Parathyroid adenoma (tissue), 2 donors: ENCODE measurements around the gene SCGB1D4.
A peak's percentile ranks its signal among the peaks of the same experiment; 100 is the strongest.

Source experiments
- H2AFZ ChIP-seq: fragments of 300-600 bp; sonication (generic); one replicate; pipeline ENCODE4 v1.7.0; 2017; ENCODE audit warnings: antibody characterized with exemption, mild to moderate bottlenecking
- H3K27ac ChIP-seq: fragments of 300-600 bp; sonication (generic); one replicate; pipeline ENCODE4 v1.7.0; 2017
- H3K27me3 ChIP-seq: fragments of 300-600 bp; sonication (generic); one replicate; pipeline ENCODE4 v1.7.0; 2017; ENCODE audit warnings: low read length; ENCODE audit not compliant: control insufficient read depth, insufficient read depth
- H3K36me3 ChIP-seq: fragments of 300-600 bp; sonication (generic); one replicate; pipeline ENCODE4 v1.7.0; 2017; ENCODE audit warnings: low read length; ENCODE audit not compliant: control insufficient read depth, insufficient read depth
- H3K4me1 ChIP-seq: fragments of 300-600 bp; sonication (generic); one replicate; pipeline ENCODE4 v1.7.0; 2017; ENCODE audit warnings: control low read depth
- H3K4me2 ChIP-seq: fragments of 300-600 bp; sonication (generic); one replicate; pipeline ENCODE4 v1.7.0; 2017; ENCODE audit warnings: low read length
- H3K4me3 ChIP-seq: fragments of 300-600 bp; sonication (generic); one replicate; pipeline ENCODE4 v1.7.0; 2017; ENCODE audit warnings: low read depth, low read length
- H3K79me2 ChIP-seq: fragments of 300-600 bp; sonication (generic); one replicate; pipeline ENCODE4 v1.7.0; 2017; ENCODE audit warnings: control low read depth
- H3K9ac ChIP-seq: fragments of 300-600 bp; sonication (generic); one replicate; pipeline ENCODE4 v1.7.0; 2017; ENCODE audit warnings: mild to moderate bottlenecking
- H3K9me3 ChIP-seq: fragments of 300-600 bp; sonication (generic); one replicate; pipeline ENCODE4 v1.7.0; 2017; ENCODE audit warnings: low read length; ENCODE audit not compliant: control insufficient read depth
- CTCF ChIP-seq: fragments of 300-600 bp; sonication (generic); IDR thresholded peaks from one replicate; pipeline ENCODE4 v1.7.0; 2017; ENCODE audit warnings: antibody characterized with exemption, mild to moderate bottlenecking
- donor health status: primary hyperparathyroidism.

Gene SCGB1D4

GRCh38 chr11:62273284-62273683 lies 25.6 kb downstream of the SCGB1D4 start:
- no peaks in the 10 kb centered on the region for H3K4me1 ChIP-seq
- no peak overlapping the region for H3K9ac ChIP-seq
- H2AFZ ChIP-seq, result no peak overlapping the region
- no peak overlapping the region for H3K4me3 ChIP-seq
- H3K9me3 ChIP-seq, result no peaks in the 10 kb centered on the region
- H3K36me3 ChIP-seq, result no peaks in the 10 kb centered on the region
- TF ChIP-seq CTCF, result no peak
- no peaks in the 10 kb centered on the region for H3K79me2 ChIP-seq
- no peak overlapping the region for H3K4me2 ChIP-seq
- no peak overlapping the region for H3K27ac ChIP-seq
- H3K27me3 ChIP-seq, result no peaks in the 10 kb centered on the region

GRCh38 chr11:62269654-62270278 lies 29.1 kb downstream of the SCGB1D4 start, which contains the start of gene SCGB2A2:
Gene SCGB2A2 (plus strand): TSS chr11:62270158. CDS start chr11:62270217, 59 bp downstream.
- Histone ChIP-seq H3K36me3 (no peaks in the 10 kb centered on the region), H3K27ac (no peak within 1 kb of the TSS)

GRCh38 chr11:62267576-62267975 lies 31.3 kb downstream of the SCGB1D4 start:
- no peak overlapping the region for H3K4me2 ChIP-seq
- H3K27me3 ChIP-seq, result no peaks in the 10 kb centered on the region
- H3K4me3 ChIP-seq, result no peak overlapping the region
- H3K79me2 ChIP-seq, result no peaks in the 10 kb centered on the region
- H3K9ac ChIP-seq, result no peak overlapping the region
- TF ChIP-seq CTCF, result no peak
- H2AFZ ChIP-seq, result no peak overlapping the region
- no peaks in the 10 kb centered on the region for H3K36me3 ChIP-seq
- H3K4me1 ChIP-seq, result no peaks in the 10 kb centered on the region
- no peak overlapping the region for H3K27ac ChIP-seq
- no peaks in the 10 kb centered on the region for H3K9me3 ChIP-seq

More at GRCh38 chr11:62269654-62270278, 29.1 kb downstream of the SCGB1D4 start, which contains the start of gene SCGB2A2:
- H3K4me3 ChIP-seq, result no peak within 1 kb of the TSS
- H3K4me1 ChIP-seq, result no peaks in the 10 kb centered on the region
- peak; percentile 42 for TF ChIP-seq CTCF
- no peaks in the 10 kb centered on the region for H3K9me3 ChIP-seq
- H3K9ac ChIP-seq, result no peak within 1 kb of the TSS
- no peak within 1 kb of the TSS for H2AFZ ChIP-seq
- H3K4me2 ChIP-seq, result no peak within 1 kb of the TSS
- H3K79me2 ChIP-seq, result no peaks in the 10 kb centered on the region
- no peaks in the 10 kb centered on the region for H3K27me3 ChIP-seq

GRCh38 chr11:62267050-62267449 lies 31.8 kb downstream of the SCGB1D4 start:
- Histone ChIP-seq H3K27ac (no peak overlapping the region), H3K79me2 (no peaks in the 10 kb centered on the region), H3K4me2 (no peak overlapping the region), H3K9me3 (no peaks in the 10 kb centered on the region), H3K4me1 (no peaks in the 10 kb centered on the region), H3K9ac (no peak overlapping the region), H3K4me3 (no peak overlapping the region), H3K27me3 (no peaks in the 10 kb centered on the region), H2AFZ (no peak overlapping the region), H3K36me3 (no peaks in the 10 kb centered on the region)
- TF ChIP-seq CTCF, result no peak

GRCh38 chr11:62266558-62266957 lies 32.3 kb downstream of the SCGB1D4 start:
- Histone ChIP-seq H3K36me3 (no peaks in the 10 kb centered on the region), H3K79me2 (no peaks in the 10 kb centered on the region), H3K9me3 (no peaks in the 10 kb centered on the region), H2AFZ (no peak overlapping the region), H3K27me3 (no peaks in the 10 kb centered on the region), H3K27ac (no peak overlapping the region), H3K9ac (no peak overlapping the region), H3K4me3 (no peak overlapping the region), H3K4me2 (no peak overlapping the region), H3K4me1 (no peaks in the 10 kb centered on the region)
- no peak for TF ChIP-seq CTCF
